ENCODE measurements around the gene SEMA3F. TPM values are rescaled to one million over a fixed set of nuclear protein-coding genes. Genes with fewer than 3 reads are reported as not detected.

SEMA3F gene
- total and polyA plus RNA-seq, 4 donors: 27.8 to 54.3 (median 47.4) TPM

GRCh38 chr3:50138266-50139200 is 16.6 kb upstream of the SEMA3F start:
- WGBS, 2 donors: 16 to 17% methylated on average over 13 of the region's 13 CpGs
- Histone ChIP-seq H3K9me3 (ENCODE audit: control insufficient read depth in 4 of 4, insufficient read depth in 3 of 4, low read length in 3 of 4) (no peaks in the 10 kb centered on the region), H3K9ac (ENCODE audit: insufficient read depth in 1 of 2, low read length in 2 of 2) (no peak overlapping the region), H3K36me3 (ENCODE audit: control insufficient read depth in 4 of 4, insufficient read depth in 4 of 4, low read length in 4 of 4) (no peaks in the 10 kb centered on the region), H3K4me3 (no peak overlapping the region), H3K4me1 (ENCODE audit: control insufficient read depth in 5 of 5, insufficient read depth in 5 of 5, low read length in 5 of 5) (peaks cover 0 to 48% (median 15%) of the 10 kb centered on the region in 5 donors), H3K27me3 (ENCODE audit: control insufficient read depth in 3 of 3, insufficient read depth in 3 of 3, low read length in 2 of 3) (no peaks in the 10 kb centered on the region), H3K27ac (ENCODE audit: low read depth in 1 of 2, low read length in 1 of 2) (no peak overlapping the region)
- DNase-seq (peak; percentile 68 to 90 (median 81)), ATAC-seq (ENCODE audit: insufficient read depth, low FRiP score) (no peak)
- no peak for TF ChIP-seq CTCF (IDR thresholded peaks at IDR 0.05; ENCODE audit: control extremely low read depth, extremely low read depth)

GRCh38 chr3:50139308-50139707 is 15.8 kb upstream of the SEMA3F start:
- ATAC-seq (ENCODE audit: insufficient read depth, low FRiP score) (no peak), DNase-seq (no peak)
- Histone ChIP-seq H3K4me1 (ENCODE audit: control insufficient read depth in 5 of 5, insufficient read depth in 5 of 5, low read length in 5 of 5) (peaks cover 0 to 48% (median 15%) of the 10 kb centered on the region in 5 donors), H3K27ac (ENCODE audit: low read depth in 1 of 2, low read length in 1 of 2) (no peak overlapping the region), H3K4me3 (no peak overlapping the region), H3K27me3 (ENCODE audit: control insufficient read depth in 3 of 3, insufficient read depth in 3 of 3, low read length in 2 of 3) (no peaks in the 10 kb centered on the region), H3K9me3 (ENCODE audit: control insufficient read depth in 4 of 4, insufficient read depth in 3 of 4, low read length in 3 of 4) (no peaks in the 10 kb centered on the region), H3K36me3 (ENCODE audit: control insufficient read depth in 4 of 4, insufficient read depth in 4 of 4, low read length in 4 of 4) (no peaks in the 10 kb centered on the region), H3K9ac (ENCODE audit: insufficient read depth in 1 of 2, low read length in 2 of 2) (no peak overlapping the region)
- 59 to 73% methylated on average over 6 of the region's 6 CpGs for WGBS, 2 donors
- no peak for TF ChIP-seq CTCF (IDR thresholded peaks at IDR 0.05; ENCODE audit: control extremely low read depth, extremely low read depth)

GRCh38 chr3:50139718-50140423 is 15.3 kb upstream of the SEMA3F start:
- no peak overlapping the region for H3K9ac ChIP-seq (ENCODE audit: insufficient read depth in 1 of 2, low read length in 2 of 2)
- peaks cover 0 to 48% (median 15%) of the 10 kb centered on the region in 5 donors for H3K4me1 ChIP-seq (ENCODE audit: control insufficient read depth in 5 of 5, insufficient read depth in 5 of 5, low read length in 5 of 5)
- H3K27me3 ChIP-seq (ENCODE audit: control insufficient read depth in 3 of 3, insufficient read depth in 3 of 3, low read length in 2 of 3): no peaks in the 10 kb centered on the region
- DNase-seq (peak; percentile 50 to 69 (median 61)), ATAC-seq (ENCODE audit: insufficient read depth, low FRiP score) (no peak)
- no peaks in the 10 kb centered on the region for H3K9me3 ChIP-seq (ENCODE audit: control insufficient read depth in 4 of 4, insufficient read depth in 3 of 4, low read length in 3 of 4)
- no peak overlapping the region for H3K4me3 ChIP-seq
- no peak overlapping the region for H3K27ac ChIP-seq (ENCODE audit: low read depth in 1 of 2, low read length in 1 of 2)
- WGBS, 2 donors: 81 to 93% methylated on average over 13 of the region's 13 CpGs
- TF ChIP-seq CTCF (IDR thresholded peaks at IDR 0.05; ENCODE audit: control extremely low read depth, extremely low read depth): no peak
- no peaks in the 10 kb centered on the region for H3K36me3 ChIP-seq (ENCODE audit: control insufficient read depth in 4 of 4, insufficient read depth in 4 of 4, low read length in 4 of 4)
